HUES6 (cell line): ENCODE measurements around the gene PRDX5.

Experiments
- H3K27ac ChIP-seq: 2 replicates; pipeline ENCODE4 v1.7.0; 2013; ENCODE audit warnings: low read depth, mild to moderate bottlenecking, low read length, inconsistent platforms
- H3K27me3 ChIP-seq: 2 replicates; pipeline ENCODE4 v1.6.1; 2013; ENCODE audit warnings: low read length; ENCODE audit not compliant: control insufficient read depth, insufficient read depth
- H3K36me3 ChIP-seq: 2 replicates; pipeline ENCODE4 v1.6.1; 2013; ENCODE audit warnings: low read length; ENCODE audit not compliant: control insufficient read depth, insufficient read depth
- H3K4me1 ChIP-seq: 2 replicates; pipeline ENCODE4 v1.6.1; 2013; ENCODE audit warnings: low read length; ENCODE audit not compliant: control insufficient read depth, insufficient read depth
- H3K4me3 ChIP-seq: 2 replicates; pipeline ENCODE4 v1.5.1; 2013; ENCODE audit warnings: low read depth, low read length
- H3K9ac ChIP-seq: one replicate; pipeline ENCODE4 v1.6.1; 2013; ENCODE audit warnings: mild to moderate bottlenecking, low read length
- H3K9me3 ChIP-seq: 2 replicates; pipeline ENCODE4 v1.6.1; 2013; ENCODE audit warnings: low read depth, low read length; ENCODE audit not compliant: control insufficient read depth, insufficient read depth

PRDX5 gene

DNA sequence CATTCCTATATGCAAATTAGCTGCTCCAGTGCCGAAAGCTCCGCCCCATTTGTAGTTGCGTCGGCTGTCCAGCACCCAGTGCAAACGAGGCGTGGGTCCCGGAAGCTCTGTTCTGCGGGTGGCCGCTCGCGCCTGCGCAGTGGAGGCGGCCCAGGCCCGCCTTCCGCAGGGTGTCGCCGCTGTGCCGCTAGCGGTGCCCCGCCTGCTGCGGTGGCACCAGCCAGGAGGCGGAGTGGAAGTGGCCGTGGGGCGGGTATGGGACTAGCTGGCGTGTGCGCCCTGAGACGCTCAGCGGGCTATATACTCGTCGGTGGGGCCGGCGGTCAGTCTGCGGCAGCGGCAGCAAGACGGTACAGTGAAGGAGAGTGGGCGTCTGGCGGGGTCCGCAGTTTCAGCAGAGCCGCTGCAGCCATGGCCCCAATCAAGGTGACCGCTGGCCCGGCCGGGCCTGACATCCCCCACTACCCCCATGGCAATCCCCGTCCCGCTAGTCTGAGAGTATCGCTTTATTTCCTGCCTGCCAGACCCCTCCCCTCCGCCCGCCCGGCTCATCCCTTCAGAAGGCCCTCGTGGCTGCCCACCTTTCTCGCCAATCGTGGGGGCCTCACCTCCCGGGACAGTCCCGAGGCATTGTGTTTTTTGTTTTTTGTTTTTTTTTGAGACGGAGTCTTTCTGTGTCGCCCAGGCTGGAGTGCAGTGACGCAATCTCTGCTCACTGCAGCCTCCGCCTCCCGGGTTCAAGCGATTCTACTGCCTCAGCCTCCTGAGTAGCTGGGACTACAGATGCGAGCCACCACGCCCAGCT lies at the start of gene PRDX5:
Gene PRDX5 (plus strand): TSS at position 161 of the 805 bp plus-strand sequence. CDS start 95 bp downstream, at position 256.
- Histone ChIP-seq H3K27ac (peak within 1 kb of the TSS; percentile 96), H3K4me3 (peak within 1 kb of the TSS; percentile 86), H3K27me3 (no peaks in the 10 kb centered on the region), H3K4me1 (peaks cover 18% of the 10 kb centered on the region), H3K36me3 (peaks cover 57% of the 10 kb centered on the region), H3K9ac (peak within 1 kb of the TSS; percentile 91), H3K9me3 (no peaks in the 10 kb centered on the region)

DNA sequence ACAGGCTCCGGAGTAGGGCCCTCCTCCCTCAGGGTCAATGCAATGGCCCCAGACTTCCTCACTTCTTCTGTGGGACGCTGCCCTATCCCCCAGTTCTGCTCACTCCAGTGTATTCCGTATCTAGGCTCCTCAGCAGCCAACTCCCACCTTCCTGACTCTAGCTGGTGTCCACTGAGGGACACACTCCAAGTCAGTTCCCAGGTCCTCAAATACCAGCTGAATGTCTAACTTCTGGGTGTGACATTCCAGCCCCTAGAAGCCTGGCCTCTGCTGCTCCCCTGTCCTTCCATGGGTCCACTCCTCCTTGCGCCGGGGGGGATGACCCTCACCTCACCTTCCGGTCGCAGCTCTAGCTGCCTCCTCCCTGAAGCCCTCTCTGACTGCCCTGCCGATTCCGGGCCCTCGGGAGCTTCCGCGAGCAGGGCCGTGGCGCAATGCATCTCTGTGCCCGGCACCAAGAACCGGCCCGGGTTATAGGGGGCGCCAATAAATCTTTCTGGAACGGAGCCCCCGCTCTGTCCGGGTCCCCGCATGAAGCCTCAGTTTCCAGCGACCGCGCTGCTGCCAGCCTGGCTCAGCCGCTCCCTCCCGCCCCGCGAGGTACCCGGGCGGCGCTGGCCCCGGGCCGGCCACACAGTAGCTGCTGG lies 48.9 kb upstream of the PRDX5 start:
- Histone ChIP-seq H3K9ac (peak overlapping the region; percentile 88), H3K9me3 (no peaks in the 10 kb centered on the region), H3K27ac (peak overlapping the region; percentile 82), H3K4me1 (peaks cover 19% of the 10 kb centered on the region), H3K27me3 (no peaks in the 10 kb centered on the region), H3K4me3 (peak overlapping the region; percentile 87), H3K36me3 (peaks cover 29% of the 10 kb centered on the region)

DNA sequence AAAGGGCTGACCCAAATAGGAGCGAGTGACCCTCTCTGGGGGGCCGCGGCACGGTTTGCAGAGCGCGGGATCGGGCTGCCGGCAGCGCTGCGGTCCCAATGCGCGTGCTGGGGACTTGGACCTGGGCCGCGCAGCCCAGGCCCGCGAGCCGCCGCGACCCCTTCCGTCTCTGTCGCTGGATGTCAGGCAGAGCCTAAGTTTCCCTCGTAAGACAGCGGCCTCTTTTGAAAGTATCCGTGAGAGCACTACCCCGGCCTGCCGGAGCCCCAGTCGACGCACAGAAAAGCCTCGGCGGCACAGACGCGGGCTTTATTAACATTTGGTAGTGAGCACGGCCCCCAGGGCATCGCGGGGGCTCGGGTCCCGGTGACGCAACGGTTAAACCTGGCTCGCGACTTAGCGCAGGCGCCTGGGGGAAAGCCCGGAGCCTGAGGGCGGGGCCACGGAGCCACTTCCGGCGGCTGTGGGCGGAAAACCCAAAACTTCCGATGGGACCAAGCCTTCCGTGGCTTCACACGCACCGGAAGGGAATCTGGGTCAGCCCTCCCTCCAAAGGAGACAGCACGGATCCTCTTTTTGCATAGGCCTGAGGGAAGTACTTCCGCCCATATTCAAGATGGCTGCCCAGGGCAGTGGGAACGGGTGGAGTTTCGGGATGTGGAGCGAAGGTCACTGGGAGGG lies 48.2 kb upstream of the PRDX5 start:
- Histone ChIP-seq H3K4me1 (peaks cover 19% of the 10 kb centered on the region), H3K4me3 (peak overlapping the region; percentile 87), H3K9ac (peak overlapping the region; percentile 88), H3K36me3 (peaks cover 22% of the 10 kb centered on the region), H3K27ac (peak overlapping the region; percentile 82), H3K9me3 (no peaks in the 10 kb centered on the region), H3K27me3 (no peaks in the 10 kb centered on the region)

DNA sequence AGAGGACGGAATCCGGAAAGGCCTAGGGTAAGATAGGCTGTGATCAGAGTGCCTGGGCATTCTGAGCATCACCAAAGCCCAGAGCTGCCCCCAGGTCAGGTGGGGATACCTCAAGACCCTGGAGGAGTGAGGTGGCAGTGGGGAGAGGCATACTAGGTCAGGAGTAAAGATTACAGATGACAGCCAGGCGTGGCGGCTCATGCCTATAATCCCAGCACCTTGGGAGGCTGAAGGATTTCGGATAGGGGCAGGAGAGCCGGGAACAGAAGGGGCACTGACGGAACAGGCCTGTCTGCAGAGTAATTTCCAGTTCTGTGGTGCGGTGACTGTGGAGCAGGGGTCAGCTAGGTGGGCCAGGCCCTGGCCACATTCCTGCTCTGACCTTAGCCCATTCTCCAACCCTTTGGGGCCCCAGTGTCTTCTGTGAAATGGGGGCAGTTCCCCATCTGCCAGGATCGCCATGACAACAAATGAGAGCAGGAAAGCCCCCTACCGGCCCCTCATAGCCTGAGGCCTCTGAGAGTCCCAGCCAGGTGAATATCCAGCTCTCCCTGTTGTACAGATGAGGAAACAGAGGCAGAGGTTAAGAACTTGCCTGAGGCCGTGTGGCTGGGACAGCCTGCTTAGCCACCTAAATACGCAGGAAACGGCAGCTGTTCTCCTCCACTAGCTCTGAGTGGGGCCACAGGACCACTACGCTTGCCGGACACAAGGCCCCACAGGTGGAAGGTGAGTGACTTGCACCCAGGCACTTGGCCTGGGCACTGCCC lies 42.7 kb upstream of the PRDX5 start:
- no peaks in the 10 kb centered on the region for H3K9me3 ChIP-seq
- no peak overlapping the region for H3K27ac ChIP-seq
- H3K27me3 ChIP-seq: no peaks in the 10 kb centered on the region
- H3K4me1 ChIP-seq: peaks cover 19% of the 10 kb centered on the region; the same call in 1 of the 2 replicates
- H3K4me3 ChIP-seq: no peak overlapping the region
- H3K36me3 ChIP-seq: peaks cover 16% of the 10 kb centered on the region
- no peak overlapping the region for H3K9ac ChIP-seq

DNA sequence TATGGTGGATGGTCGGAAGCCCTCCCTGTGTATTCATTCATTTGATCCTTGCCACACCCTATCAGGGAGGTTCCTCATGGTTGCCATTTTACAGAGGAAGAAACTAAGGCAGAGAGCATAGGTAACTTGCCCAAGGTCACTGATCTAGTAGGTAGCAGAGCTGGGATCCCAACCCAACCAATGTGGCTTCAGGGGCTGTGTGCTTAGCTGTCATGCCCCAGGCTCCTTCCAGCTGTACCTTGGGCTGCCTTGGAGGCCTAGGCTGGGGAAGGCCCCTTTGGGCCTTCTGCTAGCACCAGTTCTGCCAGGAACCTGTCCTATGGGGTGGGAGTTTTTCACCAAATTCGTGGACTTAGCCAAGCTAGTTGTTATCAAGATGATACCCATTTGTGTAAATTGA lies 42.1 kb upstream of the PRDX5 start:
- Histone ChIP-seq H3K27ac (no peak overlapping the region), H3K9ac (no peak overlapping the region), H3K36me3 (peaks cover 16% of the 10 kb centered on the region)

DNA sequence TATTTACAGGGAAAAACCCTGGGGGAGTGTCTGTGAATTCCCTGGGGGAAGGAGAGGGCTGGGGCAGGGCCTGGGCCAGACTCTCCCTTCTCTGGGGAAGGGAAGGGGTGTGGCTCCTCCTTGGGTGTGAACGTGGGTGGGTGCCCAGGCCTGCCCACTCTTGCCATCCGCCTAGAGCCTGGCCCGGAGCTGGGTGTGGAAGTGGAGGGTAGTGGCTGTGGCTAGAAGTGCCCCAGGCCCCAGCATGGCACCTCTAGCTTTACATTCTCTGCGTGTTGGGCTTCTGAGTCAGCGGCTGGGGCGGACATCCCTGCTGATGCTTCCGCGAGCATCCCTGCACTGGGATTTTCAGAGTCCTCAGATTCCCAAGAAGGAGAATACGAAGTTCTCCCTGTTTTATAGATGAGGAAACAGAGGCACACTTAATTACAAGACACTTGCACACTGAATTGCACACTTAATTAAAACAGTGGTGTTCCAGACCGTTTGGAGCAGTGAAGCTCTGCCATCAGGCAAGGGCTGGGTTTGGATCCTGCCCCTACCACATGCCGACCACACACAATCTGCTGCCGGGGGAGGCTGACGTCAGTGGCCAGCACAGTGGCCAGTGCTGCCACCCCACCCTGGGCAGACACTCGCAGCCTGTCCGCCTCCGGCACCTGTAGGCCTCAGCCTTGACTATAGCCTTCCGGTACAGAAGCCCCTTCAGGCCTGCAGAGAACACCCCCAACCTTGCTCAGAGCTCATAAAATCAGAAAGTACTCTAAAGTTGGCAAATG lies 41.1 kb upstream of the PRDX5 start:
- Histone ChIP-seq H3K27me3 (no peaks in the 10 kb centered on the region), H3K27ac (no peak overlapping the region), H3K9me3 (no peaks in the 10 kb centered on the region), H3K9ac (no peak overlapping the region), H3K36me3 (peaks cover 16% of the 10 kb centered on the region), H3K4me1 (peaks cover 17% of the 10 kb centered on the region; the same call in 1 of the 2 replicates), H3K4me3 (no peak overlapping the region)

More for the DNA sequence above, 42.1 kb upstream of the PRDX5 start:
- Histone ChIP-seq H3K4me3 (no peak overlapping the region), H3K27me3 (no peaks in the 10 kb centered on the region), H3K4me1 (peaks cover 19% of the 10 kb centered on the region; the same call in 1 of the 2 replicates), H3K9me3 (no peaks in the 10 kb centered on the region)

DNA sequence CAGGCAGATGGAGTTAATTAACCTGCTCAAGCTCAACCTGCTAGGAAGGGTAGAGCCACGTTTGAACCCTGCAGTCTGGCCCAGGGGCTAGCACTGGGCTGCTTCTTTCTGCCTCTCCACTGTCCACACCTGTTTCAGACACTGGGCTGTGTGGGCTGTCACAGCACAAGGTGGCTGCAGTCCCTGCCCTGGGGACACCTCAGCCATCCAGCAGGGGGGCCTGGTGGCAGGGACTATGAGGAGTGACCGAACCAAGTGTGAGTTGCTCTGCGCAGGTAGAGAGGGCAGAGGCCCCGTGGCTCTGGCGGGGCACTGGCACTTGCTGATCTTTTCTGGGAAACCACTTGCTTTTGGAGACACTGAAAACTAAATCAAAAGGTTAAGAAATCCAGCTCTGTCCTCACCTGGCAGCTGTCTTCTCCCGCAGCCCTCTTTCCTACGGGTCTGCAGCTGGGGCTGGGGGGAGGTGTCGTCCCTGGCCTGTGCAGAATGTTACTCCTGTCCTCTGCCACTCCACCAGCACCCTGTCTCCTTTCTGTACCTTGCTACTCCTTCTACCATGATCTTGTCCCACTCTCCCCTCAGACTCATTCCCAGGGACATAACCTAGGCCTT lies 39.2 kb upstream of the PRDX5 start:
- Histone ChIP-seq H3K27ac (no peak overlapping the region), H3K4me3 (no peak overlapping the region), H3K27me3 (no peaks in the 10 kb centered on the region), H3K9me3 (no peaks in the 10 kb centered on the region), H3K4me1 (peaks cover 14% of the 10 kb centered on the region; the same call in 1 of the 2 replicates), H3K36me3 (peaks cover 20% of the 10 kb centered on the region), H3K9ac (no peak overlapping the region)

DNA sequence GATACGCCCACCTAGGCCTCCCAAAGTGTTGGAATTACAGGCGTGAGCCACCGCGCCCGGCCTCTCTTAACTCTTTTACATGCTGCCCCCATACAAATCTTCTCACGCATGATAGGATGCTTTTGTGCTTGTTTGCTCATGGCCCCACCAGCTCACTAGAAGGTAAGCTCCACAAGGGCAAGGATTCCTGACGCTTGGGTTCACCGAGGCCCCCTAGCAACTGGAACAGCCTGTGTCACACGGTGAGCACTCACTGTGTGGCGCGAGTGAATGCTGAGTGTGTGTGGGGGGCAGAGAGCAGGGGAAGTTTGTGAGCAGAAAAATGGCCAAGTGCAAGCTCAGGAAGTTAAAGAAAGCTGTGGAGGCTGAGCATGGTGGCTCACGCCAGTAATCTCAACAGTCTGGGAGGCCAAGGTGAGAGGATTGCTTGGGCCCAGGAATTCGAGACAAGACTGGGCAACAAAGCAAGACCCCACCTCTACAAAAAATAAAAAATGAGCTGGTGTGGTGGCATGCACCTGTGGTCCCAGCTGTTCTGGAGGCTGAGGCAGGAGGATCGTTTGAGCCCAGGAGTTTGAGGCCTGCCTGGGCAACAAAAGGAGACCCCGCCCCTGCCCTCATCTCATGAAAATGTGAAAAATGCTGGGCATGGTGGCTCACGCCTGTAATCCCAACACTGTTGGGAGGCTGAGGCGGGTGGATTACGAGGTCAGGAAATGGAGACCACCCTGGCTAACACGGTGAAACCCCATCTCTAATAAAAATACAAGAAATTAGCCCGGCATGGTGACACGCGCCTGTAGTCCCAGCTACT lies 35.8 kb upstream of the PRDX5 start:
- Histone ChIP-seq H3K9me3 (no peaks in the 10 kb centered on the region), H3K9ac (no peak overlapping the region), H3K36me3 (peaks cover 12% of the 10 kb centered on the region), H3K27ac (no peak overlapping the region), H3K27me3 (no peaks in the 10 kb centered on the region), H3K4me1 (peaks cover 5% of the 10 kb centered on the region; the same call in 1 of the 2 replicates), H3K4me3 (no peak overlapping the region)

DNA sequence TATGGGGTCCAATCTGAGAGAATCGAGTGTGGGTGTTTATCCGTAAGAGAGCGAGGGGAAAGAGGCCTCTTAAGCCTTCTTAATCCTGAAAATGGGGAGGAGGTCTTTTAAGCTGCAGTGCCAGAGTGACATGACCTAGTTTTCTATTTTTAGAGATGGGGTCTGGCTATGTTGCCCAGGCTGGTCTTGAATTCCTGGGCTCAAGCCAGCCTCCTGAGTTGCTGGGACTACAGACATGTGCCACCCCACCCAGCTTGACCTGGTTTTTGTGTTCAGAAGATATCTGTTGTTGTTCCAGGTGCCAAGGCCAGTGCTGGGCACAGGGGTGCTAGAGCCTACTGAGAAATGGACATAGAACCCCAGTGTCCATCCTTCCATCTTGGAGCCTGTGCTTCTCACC lies 34.8 kb upstream of the PRDX5 start:
- Histone ChIP-seq H3K36me3 (peaks cover 13% of the 10 kb centered on the region; the same call in 1 of the 2 replicates), H3K4me3 (no peak overlapping the region), H3K9ac (peak overlapping the region; percentile 35), H3K9me3 (no peaks in the 10 kb centered on the region), H3K4me1 (peaks cover 5% of the 10 kb centered on the region; the same call in 1 of the 2 replicates), H3K27ac (no peak overlapping the region), H3K27me3 (0 out of 2 replicates have a peak, but pooled peaks cover 1% of the 10 kb centered on the region)
